ENCODE measurements around the gene DUSP7. TPM values are rescaled to one million over a fixed set of nuclear protein-coding genes. Genes with fewer than 3 reads are reported as not detected.

The DUSP7 gene
- total RNA-seq, 4 donors from 2014 or later: 10.2 to 18.1 (median 14.7) TPM

- Histone ChIP-seq H3K27me3 (no peaks in the 10 kb centered on the region), H3K36me3 (no peaks in the 10 kb centered on the region), H3K4me3 (no peak overlapping the region), H3K4me1 (peaks cover 0 to 27% (median 3%) of the 10 kb centered on the region in 3 donors), H3K9me3 (no peaks in the 10 kb centered on the region), H3K27ac (peak overlapping the region in 2 of 4 donors; percentile 14 to 57)
- WGBS, 2 donors (ENCODE audit: low coverage in 1 of 2): 83% methylated on average over 2 of the region's 10 CpGs; no CpG with 5 or more reads in 1 of the 2 donors
- TF ChIP-seq POLR2AphosphoS5 (IDR thresholded peaks at IDR 0.05) (no peak), EP300 (IDR thresholded peaks at IDR 0.05) (no peak), POLR2A (IDR thresholded peaks at IDR 0.05) (no peak)
- TF ChIP-seq, protein P1, sequence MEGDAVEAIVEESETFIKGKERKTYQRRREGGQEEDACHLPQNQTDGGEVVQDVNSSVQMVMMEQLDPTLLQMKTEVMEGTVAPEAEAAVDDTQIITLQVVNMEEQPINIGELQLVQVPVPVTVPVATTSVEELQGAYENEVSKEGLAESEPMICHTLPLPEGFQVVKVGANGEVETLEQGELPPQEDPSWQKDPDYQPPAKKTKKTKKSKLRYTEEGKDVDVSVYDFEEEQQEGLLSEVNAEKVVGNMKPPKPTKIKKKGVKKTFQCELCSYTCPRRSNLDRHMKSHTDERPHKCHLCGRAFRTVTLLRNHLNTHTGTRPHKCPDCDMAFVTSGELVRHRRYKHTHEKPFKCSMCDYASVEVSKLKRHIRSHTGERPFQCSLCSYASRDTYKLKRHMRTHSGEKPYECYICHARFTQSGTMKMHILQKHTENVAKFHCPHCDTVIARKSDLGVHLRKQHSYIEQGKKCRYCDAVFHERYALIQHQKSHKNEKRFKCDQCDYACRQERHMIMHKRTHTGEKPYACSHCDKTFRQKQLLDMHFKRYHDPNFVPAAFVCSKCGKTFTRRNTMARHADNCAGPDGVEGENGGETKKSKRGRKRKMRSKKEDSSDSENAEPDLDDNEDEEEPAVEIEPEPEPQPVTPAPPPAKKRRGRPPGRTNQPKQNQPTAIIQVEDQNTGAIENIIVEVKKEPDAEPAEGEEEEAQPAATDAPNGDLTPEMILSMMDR (IDR thresholded peaks at IDR 0.05): no peak
- ATAC-seq: no peak
These were observed 15.1 kb downstream of the DUSP7 start for GRCh38 chr3:52041118-52041731.

DNA sequence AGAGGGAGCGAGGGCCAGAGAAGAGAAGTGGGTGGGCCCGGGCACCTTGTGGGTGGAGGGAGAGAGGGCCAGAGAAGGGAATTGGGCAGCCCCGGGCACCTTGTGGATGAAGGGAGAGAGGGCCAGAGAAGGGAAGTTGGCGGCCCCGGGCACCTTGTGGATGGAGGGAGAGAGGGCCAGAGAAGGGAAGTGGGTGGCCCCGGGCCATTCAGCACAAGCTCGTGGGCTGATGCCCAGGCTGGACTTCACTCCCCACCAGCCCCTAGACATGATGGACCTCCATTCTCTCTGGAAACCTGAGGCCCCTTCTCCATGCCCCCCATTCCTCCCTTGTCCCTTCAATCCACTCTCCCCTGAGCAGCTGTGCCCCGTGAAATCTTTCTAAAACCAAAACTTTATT, 15.8 kb downstream of the DUSP7 start:
- ATAC-seq: no peak
- TF ChIP-seq EP300 (IDR thresholded peaks at IDR 0.05): no peak
- TF ChIP-seq, protein P1 (IDR thresholded peaks at IDR 0.05): no peak
- TF ChIP-seq POLR2AphosphoS5 (IDR thresholded peaks at IDR 0.05): no peak
- no peak for TF ChIP-seq POLR2A (IDR thresholded peaks at IDR 0.05)
- Histone ChIP-seq H3K27me3 (no peaks in the 10 kb centered on the region), H3K4me3 (no peak overlapping the region), H3K4me1 (peaks cover 0 to 25% (median 0%) of the 10 kb centered on the region in 3 donors), H3K9me3 (no peaks in the 10 kb centered on the region), H3K36me3 (no peaks in the 10 kb centered on the region), H3K27ac (peak overlapping the region in 2 of 4 donors; percentile 14 to 57)
- 76 to 79% methylated on average over 5 to 8 of the region's 8 CpGs for WGBS, 2 donors (ENCODE audit: low coverage in 1 of 2)

DNA sequence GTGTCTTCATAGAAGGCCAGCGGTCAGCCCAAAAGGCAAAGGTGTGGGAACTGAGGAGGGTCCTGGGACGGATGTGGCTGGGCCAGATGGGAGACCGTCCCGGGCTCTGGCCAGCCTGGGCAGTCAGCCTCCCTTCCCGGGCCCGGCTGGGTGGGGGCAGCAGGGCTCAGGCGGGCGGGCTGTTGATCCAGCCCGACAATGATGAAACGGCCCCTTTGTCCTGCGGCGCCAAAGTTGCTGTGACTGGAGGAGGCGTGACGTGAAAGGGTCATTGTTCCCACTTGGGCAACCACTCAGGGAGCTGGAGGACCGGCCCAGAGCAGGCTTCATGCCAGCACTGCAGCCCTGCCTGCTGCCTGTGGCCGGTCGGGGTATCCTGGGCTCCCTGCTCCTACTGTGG, 16.5 kb downstream of the DUSP7 start:
- TF ChIP-seq POLR2AphosphoS5 (IDR thresholded peaks at IDR 0.05): no peak
- TF ChIP-seq, protein P1 (IDR thresholded peaks at IDR 0.05): no peak
- TF ChIP-seq EP300 (IDR thresholded peaks at IDR 0.05): no peak
- TF ChIP-seq POLR2A (IDR thresholded peaks at IDR 0.05): no peak
- no CpG with 5 or more reads among the region's 17 CpGs for WGBS, 2 donors (ENCODE audit: low coverage in 1 of 2)
- peaks cover 0 to 25% (median 0%) of the 10 kb centered on the region in 3 donors for H3K4me1 ChIP-seq
- H3K4me3 ChIP-seq: no peak overlapping the region
- ATAC-seq: peak; percentile 75
- peak overlapping the region in 3 of 4 donors; percentile 37 to 62 (median 57) for H3K27ac ChIP-seq
- H3K27me3 ChIP-seq: no peaks in the 10 kb centered on the region
- H3K36me3 ChIP-seq: no peaks in the 10 kb centered on the region
- no peaks in the 10 kb centered on the region for H3K9me3 ChIP-seq

DNA sequence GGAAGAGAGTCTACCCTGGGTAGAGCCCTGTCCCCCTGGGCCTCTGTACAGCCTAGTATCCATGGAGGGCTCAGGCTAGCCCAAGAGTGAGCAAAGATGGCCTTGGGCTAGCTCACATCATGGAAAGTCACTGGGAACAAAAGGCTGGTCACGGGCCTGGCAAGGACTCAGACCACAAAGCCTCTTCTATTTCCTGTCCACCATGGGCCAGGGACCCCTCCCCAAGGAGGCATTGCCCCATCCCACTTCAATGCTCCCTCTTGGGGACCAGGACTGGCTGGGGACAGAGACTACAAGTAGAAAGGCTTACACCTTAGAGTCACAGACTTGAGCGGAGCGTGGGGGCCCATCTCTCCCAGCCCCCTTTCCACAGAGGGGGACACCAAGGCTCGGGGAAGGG, 16.9 kb downstream of the DUSP7 start:
- ATAC-seq: no peak
- H3K9me3 ChIP-seq: no peaks in the 10 kb centered on the region
- no peak overlapping the region for H3K4me3 ChIP-seq
- no peaks in the 10 kb centered on the region for H3K27me3 ChIP-seq
- no peak for TF ChIP-seq POLR2A (IDR thresholded peaks at IDR 0.05)
- no peak for TF ChIP-seq POLR2AphosphoS5 (IDR thresholded peaks at IDR 0.05)
- TF ChIP-seq, protein P1 (IDR thresholded peaks at IDR 0.05): no peak
- TF ChIP-seq EP300 (IDR thresholded peaks at IDR 0.05): no peak
- H3K27ac ChIP-seq: peak overlapping the region in 3 of 4 donors; percentile 37 to 62 (median 57)
- peaks cover 0 to 21% (median 0%) of the 10 kb centered on the region in 3 donors for H3K4me1 ChIP-seq
- WGBS, 2 donors (ENCODE audit: low coverage in 1 of 2): no CpG with 5 or more reads among the region's 4 CpGs
- no peaks in the 10 kb centered on the region for H3K36me3 ChIP-seq

DNA sequence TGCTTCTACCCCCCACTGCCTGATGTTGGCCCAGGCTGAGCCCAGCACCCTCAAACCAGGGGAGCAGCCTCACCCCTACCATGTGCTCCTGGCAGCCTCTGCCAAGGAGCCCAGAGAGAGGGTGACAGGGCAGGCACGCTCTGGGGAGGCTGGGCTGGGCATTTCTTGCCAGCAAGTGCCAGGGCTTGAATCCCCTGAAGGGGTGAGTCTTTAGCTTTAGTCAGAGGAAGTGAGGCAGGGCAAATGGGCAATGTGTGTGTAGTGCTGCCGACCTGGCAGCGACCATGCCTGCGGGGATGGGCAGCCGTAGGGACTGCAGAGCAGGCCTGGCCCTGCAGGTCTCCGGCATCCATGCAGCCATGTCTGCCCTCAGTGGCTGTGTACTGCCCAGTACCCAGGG, 18.1 kb downstream of the DUSP7 start:
- TF ChIP-seq POLR2AphosphoS5 (IDR thresholded peaks at IDR 0.05) (no peak), POLR2A (IDR thresholded peaks at IDR 0.05) (no peak), EP300 (IDR thresholded peaks at IDR 0.05) (no peak)
- TF ChIP-seq, protein P1 (IDR thresholded peaks at IDR 0.05): no peak
- no peak for ATAC-seq
- WGBS, 2 donors (ENCODE audit: low coverage in 1 of 2): no CpG with 5 or more reads among the region's 6 CpGs
- Histone ChIP-seq H3K9me3 (no peaks in the 10 kb centered on the region), H3K27ac (no peak overlapping the region), H3K4me1 (peaks cover 0 to 9% (median 0%) of the 10 kb centered on the region in 3 donors), H3K36me3 (no peaks in the 10 kb centered on the region), H3K27me3 (no peaks in the 10 kb centered on the region), H3K4me3 (no peak overlapping the region)

Data from gastroesophageal sphincter (tissue), 4 donors.